Fibroblast of skin of left biceps (primary cell): ENCODE data around the gene FAT1.
"Not testable (repeated sequence)": the region's sequence is repeated elsewhere in the genome, so short reads cannot be mapped to it uniquely, and the experiment has no call there.

ENCODE experiments used
- DNase-seq, 2 experiments: peaks; one replicate each; pipeline ENCODE4 v3.0.0-alpha.2; 2013; ENCODE audit warnings: low read depth in 2 of 2

The FAT1 gene, protein sequence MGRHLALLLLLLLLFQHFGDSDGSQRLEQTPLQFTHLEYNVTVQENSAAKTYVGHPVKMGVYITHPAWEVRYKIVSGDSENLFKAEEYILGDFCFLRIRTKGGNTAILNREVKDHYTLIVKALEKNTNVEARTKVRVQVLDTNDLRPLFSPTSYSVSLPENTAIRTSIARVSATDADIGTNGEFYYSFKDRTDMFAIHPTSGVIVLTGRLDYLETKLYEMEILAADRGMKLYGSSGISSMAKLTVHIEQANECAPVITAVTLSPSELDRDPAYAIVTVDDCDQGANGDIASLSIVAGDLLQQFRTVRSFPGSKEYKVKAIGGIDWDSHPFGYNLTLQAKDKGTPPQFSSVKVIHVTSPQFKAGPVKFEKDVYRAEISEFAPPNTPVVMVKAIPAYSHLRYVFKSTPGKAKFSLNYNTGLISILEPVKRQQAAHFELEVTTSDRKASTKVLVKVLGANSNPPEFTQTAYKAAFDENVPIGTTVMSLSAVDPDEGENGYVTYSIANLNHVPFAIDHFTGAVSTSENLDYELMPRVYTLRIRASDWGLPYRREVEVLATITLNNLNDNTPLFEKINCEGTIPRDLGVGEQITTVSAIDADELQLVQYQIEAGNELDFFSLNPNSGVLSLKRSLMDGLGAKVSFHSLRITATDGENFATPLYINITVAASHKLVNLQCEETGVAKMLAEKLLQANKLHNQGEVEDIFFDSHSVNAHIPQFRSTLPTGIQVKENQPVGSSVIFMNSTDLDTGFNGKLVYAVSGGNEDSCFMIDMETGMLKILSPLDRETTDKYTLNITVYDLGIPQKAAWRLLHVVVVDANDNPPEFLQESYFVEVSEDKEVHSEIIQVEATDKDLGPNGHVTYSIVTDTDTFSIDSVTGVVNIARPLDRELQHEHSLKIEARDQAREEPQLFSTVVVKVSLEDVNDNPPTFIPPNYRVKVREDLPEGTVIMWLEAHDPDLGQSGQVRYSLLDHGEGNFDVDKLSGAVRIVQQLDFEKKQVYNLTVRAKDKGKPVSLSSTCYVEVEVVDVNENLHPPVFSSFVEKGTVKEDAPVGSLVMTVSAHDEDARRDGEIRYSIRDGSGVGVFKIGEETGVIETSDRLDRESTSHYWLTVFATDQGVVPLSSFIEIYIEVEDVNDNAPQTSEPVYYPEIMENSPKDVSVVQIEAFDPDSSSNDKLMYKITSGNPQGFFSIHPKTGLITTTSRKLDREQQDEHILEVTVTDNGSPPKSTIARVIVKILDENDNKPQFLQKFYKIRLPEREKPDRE (N-terminal part only)

DNA sequence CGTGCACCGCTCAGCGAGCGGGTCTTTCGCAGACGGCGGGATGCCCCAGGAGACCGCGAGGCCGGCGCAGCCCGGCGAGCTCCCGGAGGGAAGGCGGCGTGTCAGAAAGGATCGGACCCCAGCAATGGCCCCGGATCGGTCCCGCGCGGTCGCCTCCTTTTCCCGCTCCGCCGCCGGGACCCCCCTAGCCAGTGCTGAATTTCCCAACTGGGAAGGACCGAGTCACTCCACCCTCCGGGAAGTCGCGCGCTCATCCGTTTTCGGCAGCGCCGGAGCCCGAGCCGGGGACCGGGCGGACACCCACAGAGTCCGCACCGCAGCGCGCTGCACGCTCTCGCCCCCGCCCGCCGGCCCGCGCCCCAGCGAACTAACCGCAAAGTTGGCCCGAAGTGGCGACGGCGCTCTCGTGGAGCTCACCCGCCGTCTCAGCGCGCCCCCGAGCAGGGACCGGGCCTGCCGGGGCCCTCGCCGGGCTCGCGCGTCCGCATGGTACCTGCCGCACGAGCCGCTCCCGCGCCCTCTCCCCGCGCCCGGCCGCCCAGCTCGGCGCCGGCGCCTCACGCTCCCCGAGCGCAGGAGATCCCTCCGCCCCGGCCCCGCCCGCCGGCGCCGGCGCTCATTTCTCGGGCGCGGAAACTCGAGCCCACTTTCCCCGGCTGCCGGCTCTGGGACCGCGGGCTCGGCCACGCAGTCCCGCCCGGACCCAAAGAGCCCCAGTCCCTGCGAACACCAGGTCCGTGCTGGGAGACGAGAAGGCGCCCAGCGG is at the start of gene FAT1:
Gene FAT1 (minus strand): TSS at position 565 of the 766 bp plus-strand sequence. CDS start 14,029 bp downstream, outside the sequence.
- peak; percentile 70 to 76 for DNase-seq

GRCh38 chr4:186772936-186773487 is 49.4 kb upstream of the FAT1 start:
- DNase-seq: no peak

GRCh38 chr4:186771624-186772023 is 48.0 kb upstream of the FAT1 start:
- no peak for DNase-seq

DNA sequence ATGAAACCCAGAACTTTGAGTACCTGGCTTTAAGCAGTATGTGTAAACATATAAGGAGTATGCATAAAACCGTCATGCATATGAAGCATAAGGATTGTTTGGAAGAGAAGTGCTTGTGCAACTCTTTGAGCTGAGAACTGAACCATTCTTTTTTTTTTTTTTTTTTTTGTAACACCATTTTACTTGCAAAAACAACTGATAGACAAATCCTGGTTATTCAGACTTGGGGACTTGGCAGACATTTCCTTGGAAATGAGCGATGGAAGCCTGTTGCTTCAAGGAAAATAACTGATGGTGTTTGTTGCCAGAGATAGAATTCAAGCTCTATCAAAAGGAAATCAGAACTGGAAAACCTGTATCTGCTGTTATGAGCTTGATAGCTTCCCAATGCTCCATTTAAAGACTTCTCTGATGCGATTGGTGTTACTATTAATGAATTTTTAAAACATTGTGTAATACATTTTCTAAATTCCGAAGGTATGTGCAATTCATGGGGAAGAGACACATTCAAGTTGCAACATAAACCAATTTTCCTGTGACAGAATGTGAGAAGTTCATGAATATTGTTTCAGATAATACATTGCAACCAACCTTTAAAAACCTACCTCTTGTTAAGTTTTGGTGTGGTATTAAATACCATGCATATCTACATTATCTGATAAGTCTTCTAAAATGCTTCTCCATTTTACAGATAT is 47.0 kb upstream of the FAT1 start:
- DNase-seq: peak; percentile 71 to 79

DNA sequence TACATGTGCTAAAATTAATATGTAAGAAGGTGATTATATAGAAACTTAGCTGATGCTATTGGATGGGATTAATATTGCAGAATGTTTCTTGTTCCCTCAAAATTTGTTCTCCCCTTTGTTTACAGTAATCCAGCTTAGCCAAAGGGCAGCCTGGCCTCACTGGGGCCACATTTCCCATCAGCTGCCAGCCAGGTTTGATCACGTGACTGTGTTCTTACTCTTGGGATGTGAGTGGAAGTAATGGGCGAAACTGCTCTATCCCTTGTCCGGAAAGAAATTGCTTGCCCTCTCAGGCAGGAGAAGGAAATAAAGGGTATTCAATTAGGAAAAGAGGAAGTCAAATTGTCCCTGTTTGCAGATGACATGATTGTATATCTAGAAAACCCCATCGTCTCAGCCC is 44.1 kb upstream of the FAT1 start:
- no peak for DNase-seq

GRCh38 chr4:186765673-186766546 is 42.3 kb upstream of the FAT1 start:
- DNase-seq: no peak

DNA sequence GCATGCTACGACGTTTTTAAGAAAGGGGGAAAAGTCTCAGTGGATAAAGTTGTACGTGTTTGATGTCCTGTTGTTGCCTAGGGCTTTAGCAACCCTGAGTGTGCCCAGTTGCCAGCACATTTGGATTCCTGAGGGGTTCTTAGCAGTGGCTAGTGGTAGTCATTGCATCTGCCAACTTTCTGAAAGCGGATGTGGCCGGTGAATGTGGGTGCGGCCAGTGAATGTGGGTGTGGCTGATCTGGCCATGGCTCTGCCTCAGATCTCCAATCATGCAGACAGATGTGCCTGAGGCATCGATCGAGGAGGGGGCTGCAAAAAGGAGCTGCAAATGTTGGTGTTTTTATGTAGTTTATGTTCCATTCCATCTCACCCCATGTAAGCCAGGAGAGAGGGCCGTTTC is 41.5 kb upstream of the FAT1 start:
- no peak for DNase-seq

- DNase-seq: no peak
These were observed 40.8 kb upstream of the FAT1 start for GRCh38 chr4:186764457-186764856.

DNA sequence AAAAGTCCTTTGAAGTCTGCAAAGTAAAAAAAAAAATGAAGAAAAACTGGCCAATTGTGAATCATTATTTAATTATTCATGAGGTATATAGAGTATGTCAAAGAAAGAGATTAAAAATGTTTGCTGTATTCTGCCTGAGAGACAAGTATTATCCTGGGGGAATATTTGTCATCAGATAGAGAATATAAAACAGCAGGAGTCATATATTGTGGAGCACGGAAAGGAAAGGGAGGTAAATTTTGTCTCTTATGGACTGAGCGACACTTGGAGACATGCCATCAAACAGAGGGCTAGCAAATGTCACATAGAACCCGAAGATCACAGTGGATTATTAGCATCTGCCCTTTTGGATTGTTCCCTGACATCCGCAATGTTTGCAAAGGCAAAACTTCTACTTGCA is 39.2 kb upstream of the FAT1 start:
- DNase-seq: no peak

DNA sequence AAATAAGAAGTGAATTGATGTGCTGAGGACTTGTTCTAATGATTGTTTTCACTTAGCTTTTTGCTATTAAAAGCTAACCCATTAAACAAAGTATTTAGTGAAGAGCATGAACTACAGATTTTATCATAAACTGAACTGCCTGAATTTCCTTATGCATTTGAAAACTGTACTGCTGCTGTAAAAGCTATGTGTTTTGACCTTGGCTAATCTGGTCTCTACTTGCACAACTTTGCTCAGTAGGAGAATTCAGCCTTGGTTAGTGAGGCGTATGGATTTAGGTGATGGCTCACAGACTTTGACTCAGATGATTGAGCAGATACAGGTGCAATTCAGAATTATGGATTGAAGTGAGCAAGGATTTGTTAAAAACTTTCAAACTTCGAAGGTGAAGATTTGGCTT is 38.7 kb upstream of the FAT1 start:
- no peak for DNase-seq

GRCh38 chr4:186761956-186762355 is 38.3 kb upstream of the FAT1 start:
- DNase-seq: not testable (repeated sequence)

DNA sequence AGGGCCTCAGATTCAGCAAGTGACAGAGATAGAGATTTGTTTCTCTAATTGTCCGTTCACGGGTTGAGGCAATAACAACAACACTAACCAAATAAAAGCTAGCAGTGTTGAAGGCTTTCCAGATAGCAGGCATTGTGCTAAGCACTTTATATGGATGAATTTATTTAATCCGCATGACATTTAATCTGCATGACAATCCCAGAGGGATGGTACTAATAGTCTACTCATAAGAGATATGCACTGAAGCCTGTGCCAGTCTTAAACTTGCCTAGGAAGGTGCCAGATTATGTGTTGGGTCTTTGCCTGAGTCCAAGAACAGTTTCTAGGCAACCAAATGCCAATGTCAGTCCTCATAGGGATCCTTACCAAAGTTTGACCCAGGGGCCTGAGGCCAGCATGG is 37.7 kb upstream of the FAT1 start:
- no peak for DNase-seq

DNA sequence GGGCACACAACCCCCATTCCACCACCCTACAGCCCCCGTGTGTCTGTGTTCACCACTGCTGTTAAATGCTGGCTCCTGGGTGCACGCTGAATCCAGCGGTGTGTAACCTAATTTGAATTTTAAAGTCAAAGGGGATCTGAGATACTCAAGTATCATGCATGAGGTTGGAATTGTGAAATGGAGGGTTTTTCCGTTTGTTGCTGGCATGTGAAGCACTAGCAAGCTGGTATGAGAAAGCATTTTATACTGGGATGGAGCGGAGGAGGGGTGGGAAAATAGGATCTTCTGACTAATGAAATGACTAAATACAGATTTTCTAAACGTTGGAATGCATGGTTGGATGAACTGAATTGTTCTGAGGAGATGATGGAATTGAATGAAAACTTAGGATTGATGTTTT is 36.9 kb upstream of the FAT1 start:
- DNase-seq: peak; percentile 47 to 62

DNA sequence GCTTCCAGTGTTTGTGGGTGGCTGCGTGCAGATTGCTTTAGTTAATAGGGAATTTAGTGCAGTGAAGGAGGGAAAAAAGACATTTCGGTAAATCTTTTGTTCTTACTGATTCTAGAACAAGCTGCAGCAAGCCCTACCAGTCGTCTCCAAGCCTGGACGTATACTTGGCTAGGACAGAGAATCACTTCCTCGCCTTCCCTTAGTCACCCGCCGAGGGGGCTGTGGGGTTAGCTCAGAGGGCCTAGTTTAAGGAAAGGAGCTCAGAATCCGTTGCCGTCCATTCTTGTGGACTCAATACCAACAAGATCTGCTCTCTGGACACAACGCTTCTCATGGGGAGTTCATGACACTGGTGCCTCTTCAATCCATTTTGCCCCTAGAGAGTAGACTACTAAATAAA is 36.3 kb upstream of the FAT1 start:
- no peak for DNase-seq

DNA sequence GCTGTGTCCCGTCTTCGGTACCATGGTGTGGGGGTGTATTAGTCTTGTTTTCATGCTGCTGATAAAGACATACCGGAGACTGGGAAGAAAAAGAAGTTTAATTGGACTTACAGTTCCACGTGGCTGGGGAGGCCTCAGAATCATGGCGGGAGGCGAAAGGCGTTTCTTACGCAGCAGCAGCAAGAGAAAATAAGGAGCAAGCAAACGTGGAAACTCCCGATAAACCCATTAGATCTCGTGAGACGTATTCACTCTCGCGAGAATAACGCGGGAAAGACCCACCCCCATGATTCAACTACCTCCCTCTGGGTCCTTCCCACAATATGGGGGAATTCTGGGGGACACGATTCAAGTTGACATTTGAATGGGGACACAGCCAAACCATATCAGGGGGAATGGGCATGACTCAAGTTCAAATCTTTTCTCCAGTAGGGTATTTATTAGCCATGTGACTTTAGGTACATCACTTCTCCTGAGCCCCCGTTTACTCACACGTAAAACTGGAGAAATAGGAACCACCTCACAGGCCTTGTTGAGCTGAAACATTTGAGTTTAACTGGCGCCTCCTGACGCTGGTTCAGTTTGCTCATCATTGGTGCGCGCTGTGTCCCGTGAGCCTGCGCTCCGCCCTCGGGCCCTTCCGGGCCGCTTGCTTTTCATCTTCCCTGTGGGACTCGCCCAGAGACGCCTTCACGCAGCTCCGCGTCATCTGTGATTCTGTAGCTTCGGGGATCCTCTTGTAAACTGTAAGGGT is 35.5 kb upstream of the FAT1 start:
- DNase-seq: no peak

DNA sequence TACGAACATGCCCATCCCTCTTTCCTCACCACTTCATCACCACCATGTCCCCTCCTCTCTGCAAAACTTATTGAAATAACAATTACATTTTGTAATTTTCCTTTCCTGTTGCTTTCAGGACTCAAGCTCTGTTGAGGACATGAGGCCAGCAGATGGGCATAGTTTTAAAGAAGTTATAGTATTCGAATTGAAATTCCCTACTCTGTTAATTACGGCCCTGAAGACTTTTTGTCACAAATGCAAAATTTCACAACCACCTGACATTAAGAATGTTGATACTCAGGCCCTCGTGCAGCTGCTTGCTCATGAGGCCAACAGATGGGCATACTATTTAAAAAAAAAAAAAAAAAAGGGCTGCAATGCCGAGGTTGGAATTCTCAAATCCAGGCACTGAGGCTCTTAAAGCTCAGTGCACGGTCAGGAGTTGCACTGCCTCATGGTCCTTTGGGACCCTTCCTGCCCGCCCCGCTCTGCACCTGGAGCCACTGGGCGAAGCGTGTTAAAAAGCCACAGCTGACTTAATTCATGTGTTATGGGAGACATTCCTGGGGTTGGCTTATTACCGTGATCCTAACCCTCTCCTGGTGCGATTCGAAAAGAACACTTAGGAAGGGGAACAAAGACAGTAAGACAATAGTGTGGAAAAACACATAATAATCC is 34.2 kb upstream of the FAT1 start:
- no peak for DNase-seq

DNA sequence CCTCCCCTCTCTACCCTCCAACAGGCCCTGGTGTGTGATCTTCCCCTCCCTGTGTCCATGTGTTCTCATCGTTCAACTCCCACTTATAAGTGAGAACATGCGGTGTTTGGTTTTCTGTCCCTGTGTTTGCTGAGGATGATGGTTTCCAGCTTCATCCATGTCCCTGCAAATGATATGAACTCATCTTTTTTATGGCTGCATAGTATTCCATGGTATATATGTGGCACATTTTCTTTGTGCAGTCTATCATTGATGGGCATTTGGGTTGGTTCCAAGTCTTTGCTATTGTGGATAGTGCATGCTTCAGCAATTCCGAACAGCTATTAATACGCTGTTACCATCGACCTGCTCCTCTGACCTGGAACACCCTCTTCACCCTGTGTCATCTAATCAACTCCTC is 32.9 kb upstream of the FAT1 start:
- DNase-seq: not testable (repeated sequence)
